ENCODE measurements around the gene WIPF1. TPM values are rescaled to one million over a fixed set of nuclear protein-coding genes. Genes with fewer than 3 reads are reported as not detected.

WIPF1 gene
- total and polyA plus RNA-seq, 4 donors: 18.5 to 64.1 (median 49.0) TPM

DNA sequence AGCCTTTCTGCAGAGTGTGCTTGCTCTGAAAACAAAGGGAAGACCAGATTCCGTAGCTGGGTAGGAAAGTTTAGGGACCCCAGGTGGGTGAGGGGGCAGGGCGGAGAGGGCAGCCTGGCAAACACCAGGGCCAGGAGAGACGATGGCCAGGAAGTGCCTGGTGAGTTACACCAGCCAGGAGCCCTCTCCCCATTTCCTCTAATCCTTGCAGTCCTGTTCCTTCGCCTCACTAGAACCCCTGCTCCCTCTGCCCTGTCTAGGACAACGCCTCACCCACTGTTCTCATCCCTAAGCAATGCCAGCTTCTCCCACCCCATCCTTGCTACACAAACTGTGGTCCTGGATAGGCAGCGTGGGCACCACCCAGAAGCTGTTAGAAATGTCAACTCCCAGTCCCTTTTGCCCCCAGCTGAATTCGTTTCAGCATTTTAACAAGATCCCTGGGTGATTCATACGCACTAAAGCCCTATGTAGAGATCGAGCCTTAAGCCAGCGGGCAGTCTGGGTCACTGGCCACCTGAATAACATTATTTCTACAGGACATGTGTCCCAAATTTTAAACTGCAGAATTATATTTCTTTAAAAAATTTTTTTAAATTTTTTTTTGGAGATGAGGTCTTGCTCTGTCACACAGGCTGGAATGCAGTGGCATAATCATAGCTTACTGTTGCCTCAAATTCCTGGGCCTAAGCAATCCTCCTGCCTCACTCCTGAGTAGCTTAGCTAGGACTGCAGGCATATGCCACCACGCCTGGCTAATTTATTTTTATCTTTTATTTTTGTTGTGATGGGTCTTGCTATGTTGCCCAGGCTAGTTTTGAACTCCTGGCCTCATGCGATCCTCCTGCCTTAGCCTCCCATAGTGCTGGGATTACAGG is 10.9 kb downstream of the WIPF1 start:
- DNase-seq (no peak), ATAC-seq (ENCODE audit: insufficient read depth, low FRiP score) (no peak)
- peaks cover 0 to 13% (median 8%) of the 10 kb centered on the region in 5 donors for H3K4me1 ChIP-seq (ENCODE audit: control insufficient read depth in 5 of 5, insufficient read depth in 5 of 5, low read length in 5 of 5)
- H3K9me3 ChIP-seq (ENCODE audit: control insufficient read depth in 4 of 4, insufficient read depth in 3 of 4, low read length in 3 of 4): no peaks in the 10 kb centered on the region
- H3K36me3 ChIP-seq (ENCODE audit: control insufficient read depth in 4 of 4, insufficient read depth in 4 of 4, low read length in 4 of 4): peaks cover 0 to 7% (median 2%) of the 10 kb centered on the region in 4 donors
- no peaks in the 10 kb centered on the region for H3K27me3 ChIP-seq (ENCODE audit: control insufficient read depth in 3 of 3, insufficient read depth in 3 of 3, low read length in 2 of 3)
- no peak overlapping the region for H3K9ac ChIP-seq (ENCODE audit: insufficient read depth in 1 of 2, low read length in 2 of 2)
- no peak overlapping the region for H3K4me3 ChIP-seq
- no peak overlapping the region for H3K27ac ChIP-seq (ENCODE audit: low read depth in 1 of 2, low read length in 1 of 2)
- TF ChIP-seq, protein P1, sequence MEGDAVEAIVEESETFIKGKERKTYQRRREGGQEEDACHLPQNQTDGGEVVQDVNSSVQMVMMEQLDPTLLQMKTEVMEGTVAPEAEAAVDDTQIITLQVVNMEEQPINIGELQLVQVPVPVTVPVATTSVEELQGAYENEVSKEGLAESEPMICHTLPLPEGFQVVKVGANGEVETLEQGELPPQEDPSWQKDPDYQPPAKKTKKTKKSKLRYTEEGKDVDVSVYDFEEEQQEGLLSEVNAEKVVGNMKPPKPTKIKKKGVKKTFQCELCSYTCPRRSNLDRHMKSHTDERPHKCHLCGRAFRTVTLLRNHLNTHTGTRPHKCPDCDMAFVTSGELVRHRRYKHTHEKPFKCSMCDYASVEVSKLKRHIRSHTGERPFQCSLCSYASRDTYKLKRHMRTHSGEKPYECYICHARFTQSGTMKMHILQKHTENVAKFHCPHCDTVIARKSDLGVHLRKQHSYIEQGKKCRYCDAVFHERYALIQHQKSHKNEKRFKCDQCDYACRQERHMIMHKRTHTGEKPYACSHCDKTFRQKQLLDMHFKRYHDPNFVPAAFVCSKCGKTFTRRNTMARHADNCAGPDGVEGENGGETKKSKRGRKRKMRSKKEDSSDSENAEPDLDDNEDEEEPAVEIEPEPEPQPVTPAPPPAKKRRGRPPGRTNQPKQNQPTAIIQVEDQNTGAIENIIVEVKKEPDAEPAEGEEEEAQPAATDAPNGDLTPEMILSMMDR (IDR thresholded peaks at IDR 0.05; ENCODE audit: control extremely low read depth, extremely low read depth): no peak
- whole genome bisulfite sequencing, 2 donors: 81 to 86% methylated on average over 12 of the region's 12 CpGs

DNA sequence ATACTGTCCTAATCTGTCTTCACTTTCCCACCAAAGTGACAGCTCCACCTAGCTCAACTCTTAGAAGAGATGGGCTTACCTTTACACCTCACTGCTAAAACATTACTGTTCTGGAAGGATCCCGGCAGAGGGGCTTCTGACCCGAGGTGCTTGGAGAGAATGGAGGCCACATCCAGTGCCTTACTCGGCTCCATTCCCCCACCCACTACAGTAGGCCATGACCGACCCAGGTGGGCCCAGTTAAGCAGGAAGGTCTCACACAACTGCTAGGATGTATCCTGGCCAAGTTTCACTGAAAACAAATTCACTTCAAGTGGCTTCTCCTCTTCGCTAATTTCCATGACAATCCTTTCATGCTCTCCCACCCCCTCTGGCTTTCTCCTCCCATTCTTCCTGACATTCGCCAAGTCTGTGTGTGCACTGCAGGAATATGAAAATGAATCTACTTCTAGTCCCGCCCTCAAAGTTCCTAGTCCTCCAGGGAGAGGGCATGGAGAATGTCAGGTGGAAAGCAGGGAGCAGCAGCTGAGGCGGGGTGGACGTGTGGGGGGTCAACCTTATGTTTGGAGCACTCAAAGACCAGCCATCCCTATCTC is 11.8 kb downstream of the WIPF1 start:
- Histone ChIP-seq H3K36me3 (ENCODE audit: control insufficient read depth in 4 of 4, insufficient read depth in 4 of 4, low read length in 4 of 4) (peaks cover 0 to 9% (median 4%) of the 10 kb centered on the region in 4 donors), H3K9ac (ENCODE audit: insufficient read depth in 1 of 2, low read length in 2 of 2) (no peak overlapping the region), H3K27me3 (ENCODE audit: control insufficient read depth in 3 of 3, insufficient read depth in 3 of 3, low read length in 2 of 3) (no peaks in the 10 kb centered on the region), H3K9me3 (ENCODE audit: control insufficient read depth in 4 of 4, insufficient read depth in 3 of 4, low read length in 3 of 4) (no peaks in the 10 kb centered on the region), H3K27ac (ENCODE audit: low read depth in 1 of 2, low read length in 1 of 2) (no peak overlapping the region), H3K4me3 (no peak overlapping the region), H3K4me1 (ENCODE audit: control insufficient read depth in 5 of 5, insufficient read depth in 5 of 5, low read length in 5 of 5) (peaks cover 0 to 13% (median 8%) of the 10 kb centered on the region in 5 donors)
- no peak for ATAC-seq (ENCODE audit: insufficient read depth, low FRiP score)
- TF ChIP-seq, protein P1 (IDR thresholded peaks at IDR 0.05; ENCODE audit: control extremely low read depth, extremely low read depth): no peak
- DNase-seq: peak in 1 of 3 donors; percentile 26
- 88 to 91% methylated on average over 9 of the region's 9 CpGs for WGBS, 2 donors

DNA sequence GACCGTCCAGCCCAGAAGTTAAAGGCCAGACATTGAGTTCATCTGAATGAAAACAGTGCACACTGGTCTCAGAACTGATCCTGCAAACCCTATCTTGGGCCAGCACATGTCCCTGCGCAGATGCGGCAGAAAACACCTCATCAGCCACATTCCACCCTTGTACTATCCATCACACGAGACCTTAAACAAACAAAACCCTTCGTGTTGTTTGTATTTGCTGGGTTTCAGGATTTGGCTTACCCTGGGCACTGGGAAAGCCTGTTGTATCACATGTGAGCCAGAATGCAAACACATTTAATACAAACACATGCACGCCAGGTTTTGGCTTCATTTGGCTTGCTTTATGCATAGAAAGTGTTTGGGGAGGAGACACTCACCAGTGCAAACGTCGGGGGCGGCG is 12.5 kb downstream of the WIPF1 start:
- Histone ChIP-seq H3K27ac (ENCODE audit: low read depth in 1 of 2, low read length in 1 of 2) (no peak overlapping the region), H3K27me3 (ENCODE audit: control insufficient read depth in 3 of 3, insufficient read depth in 3 of 3, low read length in 2 of 3) (no peaks in the 10 kb centered on the region), H3K9me3 (ENCODE audit: control insufficient read depth in 4 of 4, insufficient read depth in 3 of 4, low read length in 3 of 4) (no peaks in the 10 kb centered on the region), H3K4me3 (no peak overlapping the region), H3K9ac (ENCODE audit: insufficient read depth in 1 of 2, low read length in 2 of 2) (no peak overlapping the region), H3K4me1 (ENCODE audit: control insufficient read depth in 5 of 5, insufficient read depth in 5 of 5, low read length in 5 of 5) (peaks cover 3 to 13% (median 4%) of the 10 kb centered on the region in 5 donors), H3K36me3 (ENCODE audit: control insufficient read depth in 4 of 4, insufficient read depth in 4 of 4, low read length in 4 of 4) (peaks cover 0 to 11% (median 5%) of the 10 kb centered on the region in 4 donors)
- no peak for ATAC-seq (ENCODE audit: insufficient read depth, low FRiP score)
- WGBS, 2 donors: 65 to 79% methylated on average over 10 of the region's 10 CpGs
- TF ChIP-seq, protein P1 (IDR thresholded peaks at IDR 0.05; ENCODE audit: control extremely low read depth, extremely low read depth): no peak
- peak; percentile 37 to 74 (median 66) for DNase-seq
